SK-N-SH (cell line): ENCODE data around the gene HSD17B4. TPM values are rescaled to one million over a fixed set of nuclear protein-coding genes. Genes with fewer than 3 reads are reported as not detected.

ENCODE experiments used
- CTCF ChIA-PET: fragments of 300-600, 350-600 bp; formaldehyde crosslinking; extraction: SDS; loops from one replicate; lab custom pipeline; 2021; lab: Yijun Ruan, JAX
- POLR2A ChIA-PET: fragments of 350-600 bp; sonication (Branson Sonifier 250); formaldehyde crosslinking; extraction: SDS; loops from one replicate; lab custom pipeline; 2020; ENCODE audit warnings: antibody characterized with exemption, inconsistent platforms; lab: Yijun Ruan, JAX
- DNase-seq: peaks from one replicate; pipeline ENCODE4 v3.0.0; 2012
- H2AFZ ChIP-seq: fragments of 200-600 bp; sonication (generic); 2 replicates; pipeline ENCODE4 v1.8.1; 2016; ENCODE audit warnings: antibody characterized with exemption, mild to moderate bottlenecking, low read depth
- H3F3A ChIP-seq: fragments of 200-600 bp; sonication (generic); replicated peaks from 2 replicates; pipeline ENCODE3; 2016; ENCODE audit warnings: antibody characterized with exemption, mild to moderate bottlenecking; ENCODE audit not compliant: insufficient read depth
- H3K27ac ChIP-seq, 2 experiments: fragments of 200-500 bp in 1 of 2; fragments of 200-600 bp in 1 of 2; sonication (Bioruptor generic) in 1 of 2; sonication (generic), shearing (Covaris generic) in 1 of 2; 2 replicates each; pipeline versions ENCODE4 v1.5.1 to v1.6.1; 2014 to 2016; ENCODE audit warnings: low read depth in 2 of 2, inconsistent platforms in 1 of 2, low read length in 1 of 2, mild to moderate bottlenecking in 1 of 2, mixed read lengths in 1 of 2
- H3K27me3 ChIP-seq: fragments of 200-600 bp; sonication (generic), shearing (Covaris generic); 2 replicates; pipeline ENCODE4 v1.6.1; 2016; ENCODE audit warnings: mixed run types; ENCODE audit not compliant: insufficient read depth
- H3K36me3 ChIP-seq, 2 experiments: fragments of 200-500 bp in 1 of 2; fragments of 200-600 bp in 1 of 2; sonication (Bioruptor generic) in 1 of 2; sonication (generic) in 1 of 2; replicated peaks in 1 of 2; 2 replicates each; pipeline versions ENCODE3 to v1.5.1; 2014 to 2016; ENCODE audit warnings: low read length in 1 of 2, mild to moderate bottlenecking in 1 of 2; ENCODE audit not compliant: insufficient read depth in 2 of 2, control insufficient read depth in 1 of 2
- H3K4me1 ChIP-seq, 2 experiments: fragments of 200-500 bp in 1 of 2; fragments of 200-600 bp in 1 of 2; sonication (Bioruptor generic) in 1 of 2; sonication (generic), shearing (Covaris generic) in 1 of 2; 2 replicates each; pipeline versions ENCODE4 v1.5.1 to v1.6.1; 2014 to 2016; ENCODE audit warnings: low read depth in 1 of 2, low read length in 1 of 2, mixed run types in 1 of 2; ENCODE audit not compliant: insufficient read depth in 2 of 2, control insufficient read depth in 1 of 2
- H3K4me2 ChIP-seq: fragments of 200-600 bp; sonication (generic), shearing (Covaris generic); 2 replicates; pipeline ENCODE4 v1.6.1; 2017; ENCODE audit warnings: mixed run types
- H3K4me3 ChIP-seq, 2 experiments: fragments of 200-500 bp in 1 of 2; fragments of 200-600 bp in 1 of 2; sonication (Bioruptor generic) in 1 of 2; sonication (generic), shearing (Covaris generic) in 1 of 2; 2 replicates each; pipeline versions ENCODE4 v1.5.1 to v1.8.1; 2014 to 2016; ENCODE audit warnings: low read depth in 2 of 2, inconsistent platforms in 1 of 2, low read length in 1 of 2, mild to moderate bottlenecking in 1 of 2, mixed read lengths in 1 of 2, moderate library complexity in 1 of 2
- H3K79me2 ChIP-seq: fragments of 200-600 bp; sonication (generic); 2 replicates; pipeline ENCODE4 v1.8.1; 2017; ENCODE audit warnings: mild to moderate bottlenecking; ENCODE audit not compliant: insufficient read depth
- H3K9ac ChIP-seq: fragments of 200-600 bp; sonication (generic); 2 replicates; pipeline ENCODE4 v1.6.1; 2017; ENCODE audit warnings: mixed run types
- H3K9me2 ChIP-seq: fragments of 200-600 bp; sonication (generic); 2 replicates; pipeline ENCODE4 v1.6.1; 2017; ENCODE audit warnings: mixed run types
- H3K9me3 ChIP-seq: fragments of 200-600 bp; sonication (generic); 2 replicates; pipeline ENCODE4 v1.6.1; 2017; ENCODE audit warnings: mixed run types, mild to moderate bottlenecking, moderate library complexity
- H4K20me1 ChIP-seq: fragments of 200-600 bp; sonication (generic); 2 replicates; pipeline ENCODE4 v1.6.1; 2017; ENCODE audit warnings: mild to moderate bottlenecking, mixed run types; ENCODE audit not compliant: insufficient read depth
- EZH2phosphoT487 ChIP-seq: fragments of 200-600 bp; sonication (generic); IDR thresholded peaks from 2 replicates; pipeline ENCODE4 v1.6.1; 2017; ENCODE audit warnings: low read depth, mixed run types, mild to moderate bottlenecking, antibody characterized with exemption, moderate library complexity, borderline replicate concordance
- FOXM1 ChIP-seq: IDR thresholded peaks from 2 replicates; pipeline ENCODE4 v1.4.0; 2012; ENCODE audit warnings: low read depth, mild to moderate bottlenecking
- GATA2 ChIP-seq: sonication (generic); formaldehyde crosslinking; IDR thresholded peaks from 2 replicates; pipeline ENCODE4 v1.5.0; 2020; ENCODE audit warnings: mild to moderate bottlenecking, missing genetic modification reagents
- JUND ChIP-seq: IDR thresholded peaks from 2 replicates; pipeline ENCODE4 v1.4.0; 2012
- NFIC ChIP-seq: IDR thresholded peaks from 2 replicates; pipeline ENCODE4 v1.4.0; 2012; ENCODE audit warnings: borderline replicate concordance
- POLR2AphosphoS5 ChIP-seq: IDR thresholded peaks from 2 replicates; pipeline ENCODE4 v1.6.1; 2012; ENCODE audit warnings: low read depth, low read length
- WGBS: methylation state at CpG from one replicate; pipeline ENCODE4 v1.1.6; 2017; ENCODE audit warnings: low lambda C conversion rate; 5-methylcytosine and 5-hydroxymethylcytosine counted together
- polyA plus RNA-seq, 3 experiments: library from polyadenylated mRNA; depleted of rRNA; stranded (reverse); fragments of >200 nt; gene quantifications; 2 replicates each; pipeline ENCODE4 v1.2.3, GENCODE V29; 2012
- TF ChIP-seq, protein P1 (sequence below): fragments of 200-600 bp; sonication (generic); IDR thresholded peaks from 2 replicates; pipeline ENCODE4 v1.6.1; 2017; ENCODE audit warnings: antibody characterized with exemption, mild to moderate bottlenecking, moderate library complexity
- TF ChIP-seq, protein P2 (sequence below): IDR thresholded peaks from 2 replicates; pipeline ENCODE4 v1.4.0; 2012; ENCODE audit warnings: low read depth

Gene HSD17B4
- polyA plus RNA-seq, 1 of the 3 experiments (the other 2 are of a cell fraction), result 119 TPM

DNA sequence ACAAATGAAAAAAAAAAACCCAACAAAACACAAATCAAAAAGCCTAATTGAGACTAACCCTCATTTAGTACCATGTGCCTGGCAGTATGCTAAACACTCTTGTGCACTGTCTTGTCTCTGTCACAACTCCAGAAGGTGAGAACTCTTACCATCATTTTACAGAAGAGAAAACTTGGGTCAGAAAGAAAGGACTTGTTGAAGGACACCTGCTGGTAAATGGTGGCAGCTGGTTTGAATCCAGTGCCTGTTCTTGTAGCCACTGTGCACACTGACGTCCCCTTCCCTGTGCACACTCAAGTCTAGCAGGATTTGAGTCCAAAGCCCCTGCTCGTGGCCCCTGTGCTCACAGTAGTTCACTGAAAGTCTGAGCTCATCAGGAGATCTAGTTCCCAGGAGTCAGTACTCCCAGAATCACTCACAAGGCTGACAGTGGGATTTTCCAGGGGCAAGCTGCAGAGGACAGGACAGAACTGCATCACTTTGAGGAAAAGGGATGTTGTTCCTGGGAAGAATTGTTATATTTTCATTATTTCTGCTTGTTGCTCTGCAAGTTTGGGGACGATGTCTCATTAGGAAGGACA is 43.0 kb upstream of the HSD17B4 start:
- CTCF ChIA-PET, result interaction anchor here (1.5 to 7.4 kb wide), 2 partner anchors 94 to 423 kb away, joined by 4 to 175 read pairs; partner anchors contain the start of gene DTWD2
- WGBS, result 72% methylated on average over 3 of the region's 3 CpGs
- Histone ChIP-seq H3K4me3 (no peak overlapping the region), H3K27ac (no peak overlapping the region), H3K4me2 (no peak overlapping the region), H3K36me3 (no peaks in the 10 kb centered on the region), H3K27me3 (no peaks in the 10 kb centered on the region), H3K9ac (no peak overlapping the region), H2AFZ (no peak overlapping the region), H3F3A (peaks cover 12% of the 10 kb centered on the region), H4K20me1 (no peaks in the 10 kb centered on the region), H3K4me1 (peaks cover 0 to 14% of the 10 kb centered on the region in 2 experiments; a peak in 3 of 4 replicates), H3K9me3 (no peaks in the 10 kb centered on the region), H3K79me2 (no peaks in the 10 kb centered on the region), H3K9me2 (no peaks in the 10 kb centered on the region)
- TF ChIP-seq EZH2phosphoT487 (no peak), JUND (no peak), FOXM1 (no peak)
- DNase-seq, result no peak
- POLR2A ChIA-PET, result interaction anchor here (2.3 kb wide), 1 partner anchor 421 kb away, joined by 10 read pairs; the partner anchor contains the start of gene DTWD2

DNA sequence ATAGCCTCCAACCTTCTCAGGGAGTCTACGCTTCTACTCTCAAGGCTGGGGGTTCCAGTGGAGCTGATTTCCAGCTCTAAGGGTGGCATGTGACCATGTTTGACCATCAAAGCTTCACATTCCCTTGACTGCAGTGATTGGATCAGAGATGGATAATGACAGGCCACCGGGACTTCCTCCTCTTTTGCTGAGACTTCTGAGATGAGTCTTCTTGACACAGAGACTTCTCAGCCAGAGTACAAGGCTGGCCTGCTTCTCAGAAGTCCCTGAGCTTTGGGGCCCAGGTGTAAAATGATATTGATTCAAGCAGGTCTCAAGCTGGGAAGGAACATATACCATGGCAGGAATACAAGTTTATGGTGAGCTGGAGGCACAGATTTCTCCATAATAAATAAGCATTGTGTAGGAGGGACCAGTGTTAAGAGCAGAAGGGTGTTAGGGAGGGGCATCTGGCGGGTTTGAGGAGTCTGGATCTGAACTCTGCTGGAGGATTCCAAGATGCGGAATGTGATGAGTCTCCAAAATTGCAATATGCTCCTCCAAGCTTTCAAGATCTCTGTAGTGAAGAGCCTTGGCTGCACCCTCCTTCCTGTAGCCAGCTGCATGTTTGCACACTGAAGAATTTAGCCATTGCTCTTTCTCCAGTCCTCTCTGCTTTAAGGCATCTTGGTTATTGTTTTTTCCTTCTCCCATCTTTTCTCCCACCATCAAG is 41.7 kb upstream of the HSD17B4 start:
- Histone ChIP-seq H3F3A (peaks cover 12% of the 10 kb centered on the region), H3K27me3 (no peaks in the 10 kb centered on the region), H3K9me2 (no peaks in the 10 kb centered on the region), H3K4me1 (peaks cover 0 to 14% of the 10 kb centered on the region in 2 experiments; a peak in 3 of 4 replicates), H3K27ac (peak overlapping the region in 1 of 2 experiments; percentile 82; a peak in 2 of 4 replicates), H3K9me3 (no peaks in the 10 kb centered on the region), H2AFZ (peak overlapping the region; percentile 92; the same call in 1 of the 2 replicates), H3K79me2 (no peaks in the 10 kb centered on the region), H3K36me3 (no peaks in the 10 kb centered on the region), H3K9ac (no peak overlapping the region), H3K4me2 (peak overlapping the region; percentile 72; the same call in 1 of the 2 replicates), H4K20me1 (no peaks in the 10 kb centered on the region), H3K4me3 (no peak overlapping the region; a peak in 1 of 4 replicates)
- DNase-seq, result no peak
- ChIA-PET CTCF (interaction anchor here (0.6 to 7.4 kb wide), 15 partner anchors 11 to 756 kb away, joined by 3 to 175 read pairs (median 7); partner anchors contain the start of gene DTWD2), POLR2A (interaction anchor here (2.3 kb wide), 1 partner anchor 422 kb away, joined by 10 read pairs; the partner anchor contains the start of gene DTWD2)
- no peak for TF ChIP-seq NFIC
- no peak for TF ChIP-seq POLR2AphosphoS5
- TF ChIP-seq, protein P1, sequence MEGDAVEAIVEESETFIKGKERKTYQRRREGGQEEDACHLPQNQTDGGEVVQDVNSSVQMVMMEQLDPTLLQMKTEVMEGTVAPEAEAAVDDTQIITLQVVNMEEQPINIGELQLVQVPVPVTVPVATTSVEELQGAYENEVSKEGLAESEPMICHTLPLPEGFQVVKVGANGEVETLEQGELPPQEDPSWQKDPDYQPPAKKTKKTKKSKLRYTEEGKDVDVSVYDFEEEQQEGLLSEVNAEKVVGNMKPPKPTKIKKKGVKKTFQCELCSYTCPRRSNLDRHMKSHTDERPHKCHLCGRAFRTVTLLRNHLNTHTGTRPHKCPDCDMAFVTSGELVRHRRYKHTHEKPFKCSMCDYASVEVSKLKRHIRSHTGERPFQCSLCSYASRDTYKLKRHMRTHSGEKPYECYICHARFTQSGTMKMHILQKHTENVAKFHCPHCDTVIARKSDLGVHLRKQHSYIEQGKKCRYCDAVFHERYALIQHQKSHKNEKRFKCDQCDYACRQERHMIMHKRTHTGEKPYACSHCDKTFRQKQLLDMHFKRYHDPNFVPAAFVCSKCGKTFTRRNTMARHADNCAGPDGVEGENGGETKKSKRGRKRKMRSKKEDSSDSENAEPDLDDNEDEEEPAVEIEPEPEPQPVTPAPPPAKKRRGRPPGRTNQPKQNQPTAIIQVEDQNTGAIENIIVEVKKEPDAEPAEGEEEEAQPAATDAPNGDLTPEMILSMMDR, result no peak
- TF ChIP-seq GATA2 (CRISPR knock-in tag), result no peak
- TF ChIP-seq, protein P2, sequence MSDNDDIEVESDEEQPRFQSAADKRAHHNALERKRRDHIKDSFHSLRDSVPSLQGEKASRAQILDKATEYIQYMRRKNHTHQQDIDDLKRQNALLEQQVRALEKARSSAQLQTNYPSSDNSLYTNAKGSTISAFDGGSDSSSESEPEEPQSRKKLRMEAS, result no peak
- WGBS, result 79% methylated on average over 3 of the region's 4 CpGs
